SK-N-SH (cell line): ENCODE results near the gene HOPX.

Experiments
- EZH2phosphoT487 ChIP-seq: fragments of 200-600 bp; sonication (generic); IDR thresholded peaks from 2 replicates; pipeline ENCODE4 v1.6.1; 2017; ENCODE audit warnings: low read depth, mixed run types, mild to moderate bottlenecking, antibody characterized with exemption, moderate library complexity, borderline replicate concordance
- FOXM1 ChIP-seq: IDR thresholded peaks from 2 replicates; pipeline ENCODE4 v1.4.0; 2012; ENCODE audit warnings: low read depth, mild to moderate bottlenecking
- POLR2AphosphoS5 ChIP-seq: IDR thresholded peaks from 2 replicates; pipeline ENCODE4 v1.6.1; 2012; ENCODE audit warnings: low read depth, low read length
- RFX5 ChIP-seq: IDR thresholded peaks from 2 replicates; pipeline ENCODE4 v1.6.1; 2012; ENCODE audit warnings: mild to moderate bottlenecking, improper control_type of control experiment, low read length
- TEAD4 ChIP-seq: IDR thresholded peaks from 2 replicates; pipeline ENCODE4 v1.4.0; 2012; ENCODE audit warnings: mild to moderate bottlenecking, borderline replicate concordance; ENCODE audit not compliant: insufficient read depth
- TF ChIP-seq, protein P1 (sequence below): fragments of 200-600 bp; sonication (generic); IDR thresholded peaks from 2 replicates; pipeline ENCODE4 v1.6.1; 2017; ENCODE audit warnings: antibody characterized with exemption, mild to moderate bottlenecking, moderate library complexity

DNA sequence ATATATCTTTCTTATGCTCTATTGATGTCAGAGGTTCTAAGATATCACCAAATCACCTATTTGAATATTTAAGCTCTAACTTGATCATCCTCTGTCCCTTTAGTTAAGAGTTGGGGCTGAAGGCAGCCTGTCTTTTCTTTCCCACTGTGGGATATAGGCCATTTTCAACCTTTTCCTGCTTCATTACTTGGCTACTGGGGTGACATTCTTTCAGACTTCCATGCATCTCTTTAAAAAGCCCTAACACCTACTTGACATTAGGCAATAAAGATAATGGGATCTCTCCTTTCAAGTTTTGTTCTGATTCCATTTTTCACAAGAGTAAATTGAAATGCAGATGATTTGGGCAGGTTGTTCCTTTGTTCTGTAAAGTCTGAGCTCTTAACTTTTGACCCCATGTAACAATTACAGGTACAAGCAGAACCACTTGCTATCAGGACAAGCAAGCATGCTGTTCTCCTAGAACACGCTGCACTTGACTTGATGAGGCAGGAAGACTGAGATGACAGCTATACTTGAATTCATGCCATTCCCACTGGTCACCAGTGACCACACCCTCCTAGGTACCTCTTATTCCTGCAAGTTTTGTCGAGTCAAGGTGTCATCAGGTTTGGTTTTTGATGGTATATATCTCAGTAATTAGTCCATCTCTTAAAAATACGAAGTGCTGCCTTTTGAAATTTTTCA, 18.2 kb downstream of the HOPX start:
- TF ChIP-seq RFX5 (no peak), POLR2AphosphoS5 (no peak), TEAD4 (no peak), EZH2phosphoT487 (no peak), FOXM1 (no peak)
- TF ChIP-seq, protein P1, sequence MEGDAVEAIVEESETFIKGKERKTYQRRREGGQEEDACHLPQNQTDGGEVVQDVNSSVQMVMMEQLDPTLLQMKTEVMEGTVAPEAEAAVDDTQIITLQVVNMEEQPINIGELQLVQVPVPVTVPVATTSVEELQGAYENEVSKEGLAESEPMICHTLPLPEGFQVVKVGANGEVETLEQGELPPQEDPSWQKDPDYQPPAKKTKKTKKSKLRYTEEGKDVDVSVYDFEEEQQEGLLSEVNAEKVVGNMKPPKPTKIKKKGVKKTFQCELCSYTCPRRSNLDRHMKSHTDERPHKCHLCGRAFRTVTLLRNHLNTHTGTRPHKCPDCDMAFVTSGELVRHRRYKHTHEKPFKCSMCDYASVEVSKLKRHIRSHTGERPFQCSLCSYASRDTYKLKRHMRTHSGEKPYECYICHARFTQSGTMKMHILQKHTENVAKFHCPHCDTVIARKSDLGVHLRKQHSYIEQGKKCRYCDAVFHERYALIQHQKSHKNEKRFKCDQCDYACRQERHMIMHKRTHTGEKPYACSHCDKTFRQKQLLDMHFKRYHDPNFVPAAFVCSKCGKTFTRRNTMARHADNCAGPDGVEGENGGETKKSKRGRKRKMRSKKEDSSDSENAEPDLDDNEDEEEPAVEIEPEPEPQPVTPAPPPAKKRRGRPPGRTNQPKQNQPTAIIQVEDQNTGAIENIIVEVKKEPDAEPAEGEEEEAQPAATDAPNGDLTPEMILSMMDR, result no peak
